WTC11 (cell line): ENCODE data around the gene RIPK3. TPM values are rescaled to one million over a fixed set of nuclear protein-coding genes. Genes with fewer than 3 reads are reported as not detected.

Source experiments
- ATAC-seq: fragments of 200-7000 bp; cut with Tn5 transposase; 2 replicates; pipeline ENCODE4 v1.10.0; 2021; ENCODE audit warnings: mild to moderate bottlenecking, moderate library complexity
- CTCF ChIA-PET: fragments of 300-600 bp; sonication (Branson Sonifier 250); formaldehyde crosslinking; loops from one replicate; lab custom pipeline; 2021; ENCODE audit warnings: antibody characterized with exemption; lab: Charles Lee
- POLR2A ChIA-PET: fragments of 350-600 bp; sonication (Branson Sonifier 250); formaldehyde crosslinking; loops from one replicate; lab custom pipeline; 2021; ENCODE audit warnings: antibody characterized with exemption; lab: Charles Lee
- DNase-seq: peaks from one replicate; pipeline ENCODE4 v3.0.0; 2021; ENCODE audit warnings: low spot score
- H3K27ac Mint-ChIP-seq: 2 replicates; pipeline ENCODE4 v1.8.0; 2021; ENCODE audit warnings: mixed read lengths
- H3K27me3 Mint-ChIP-seq: 2 replicates; pipeline ENCODE4 v1.8.0; 2021; ENCODE audit warnings: low read depth, mild to moderate bottlenecking, moderate library complexity, mixed read lengths
- H3K36me3 Mint-ChIP-seq: 2 replicates; pipeline ENCODE4 v1.8.0; 2021; ENCODE audit warnings: mixed read lengths
- H3K4me1 Mint-ChIP-seq: 2 replicates; pipeline ENCODE4 v1.8.0; 2022; ENCODE audit warnings: mixed read lengths
- H3K4me3 Mint-ChIP-seq: 2 replicates; pipeline ENCODE4 v1.8.0; 2021; ENCODE audit warnings: mild to moderate bottlenecking, moderate library complexity, mixed read lengths
- H3K9me3 Mint-ChIP-seq: 2 replicates; pipeline ENCODE4 v1.8.0; 2021; ENCODE audit warnings: mixed read lengths
- AFF4 ChIP-seq: sonication (generic); formaldehyde crosslinking; IDR thresholded peaks from 2 replicates; pipeline ENCODE4 v1.8.1; 2023; ENCODE audit warnings: mild to moderate bottlenecking, missing genetic modification reagents, borderline replicate concordance
- ATF2 ChIP-seq: sonication (generic); formaldehyde crosslinking; IDR thresholded peaks from 2 replicates; pipeline ENCODE4 v1.8.1; 2022; ENCODE audit warnings: low read depth, missing genetic modification reagents, borderline replicate concordance
- FOXJ3 ChIP-seq: sonication (generic); formaldehyde crosslinking; IDR thresholded peaks from 2 replicates; pipeline ENCODE4 v1.9.0; 2021; ENCODE audit warnings: missing genetic modification reagents, mild to moderate bottlenecking, borderline replicate concordance
- JAZF1 ChIP-seq: fragments of 250-450 bp; sonication (Bioruptor Pico); IDR thresholded peaks from 2 replicates; pipeline ENCODE4 v1.9.0; 2021; ENCODE audit warnings: moderate library complexity, mild to moderate bottlenecking, inconsistent platforms
- MLX ChIP-seq: sonication (generic); formaldehyde crosslinking; IDR thresholded peaks from 2 replicates; pipeline ENCODE4 v1.8.1; 2023; ENCODE audit warnings: mild to moderate bottlenecking, missing genetic modification reagents, moderate library complexity
- NFATC4 ChIP-seq: fragments of 250-450 bp; sonication (Bioruptor Pico); IDR thresholded peaks from 2 replicates; pipeline ENCODE4 v1.9.0; 2021; ENCODE audit warnings: mild to moderate bottlenecking
- NR1H2 ChIP-seq: sonication (generic); formaldehyde crosslinking; IDR thresholded peaks from 2 replicates; pipeline ENCODE4 v1.9.0; 2021; ENCODE audit warnings: mild to moderate bottlenecking, moderate library complexity, missing genetic modification reagents
- RELA ChIP-seq: sonication (generic); formaldehyde crosslinking; IDR thresholded peaks from 2 replicates; pipeline ENCODE4 v1.8.1; 2022; ENCODE audit warnings: missing genetic modification reagents, mild to moderate bottlenecking, borderline replicate concordance
- RORB ChIP-seq: fragments of 250-450 bp; sonication (Bioruptor Pico); IDR thresholded peaks from 2 replicates; pipeline ENCODE4 v1.9.0; 2021; ENCODE audit warnings: mild to moderate bottlenecking
- TEAD4 ChIP-seq: sonication (generic); formaldehyde crosslinking; IDR thresholded peaks from 2 replicates; pipeline ENCODE4 v1.8.0; 2022; ENCODE audit warnings: mild to moderate bottlenecking, missing genetic modification reagents
- USF1 ChIP-seq: sonication (generic); formaldehyde crosslinking; IDR thresholded peaks from 2 replicates; pipeline ENCODE4 v1.8.0; 2022; ENCODE audit warnings: mild to moderate bottlenecking, missing genetic modification reagents
- USF2 ChIP-seq: sonication (generic); formaldehyde crosslinking; IDR thresholded peaks from 2 replicates; pipeline ENCODE4 v1.8.1; 2023; ENCODE audit warnings: mild to moderate bottlenecking, missing genetic modification reagents, moderate library complexity
- ZBTB43 ChIP-seq: sonication (generic); formaldehyde crosslinking; IDR thresholded peaks from 2 replicates; pipeline ENCODE4 v1.8.1; 2023; ENCODE audit warnings: mild to moderate bottlenecking, missing genetic modification reagents
- ZNF219 ChIP-seq: sonication (generic); formaldehyde crosslinking; IDR thresholded peaks from 2 replicates; pipeline ENCODE4 v1.8.0; 2023; ENCODE audit warnings: missing genetic modification reagents, mild to moderate bottlenecking, borderline replicate concordance
- ZNF281 ChIP-seq: sonication (generic); formaldehyde crosslinking; IDR thresholded peaks from 2 replicates; pipeline ENCODE4 v1.8.0; 2023; ENCODE audit warnings: mild to moderate bottlenecking, missing genetic modification reagents
- total RNA-seq: library from RNA; stranded (reverse); gene quantifications from 3 replicates; pipeline ENCODE4 v1.2.3, GENCODE V29; 2021

RIPK3 gene
- total RNA-seq, 1 experiment from 2014 or later = 0.83 TPM

GRCh38 chr14:24369907-24370687 lies 30.3 kb upstream of the RIPK3 start:
- no peaks in the 10 kb centered on the region for H3K9me3 Mint-ChIP-seq
- TF ChIP-seq FOXJ3 (CRISPR knock-in tag) (no peak), AFF4 (CRISPR knock-in tag) (no peak), USF2 (CRISPR knock-in tag) (no peak), TEAD4 (CRISPR knock-in tag) (no peak), NFATC4 (CRISPR knock-in tag) (no peak), ATF2 (CRISPR knock-in tag) (no peak), MLX (no peak), USF1 (CRISPR knock-in tag) (no peak), RELA (CRISPR knock-in tag) (no peak), NR1H2 (no peak), RORB (CRISPR knock-in tag) (no peak), ZNF281 (CRISPR knock-in tag) (no peak), ZNF219 (CRISPR knock-in tag) (no peak), JAZF1 (no peak), ZBTB43 (no peak)
- peaks cover under 1% of the 10 kb centered on the region; the same call in 1 of the 2 replicates for H3K27me3 Mint-ChIP-seq
- H3K36me3 Mint-ChIP-seq = peaks cover 4% of the 10 kb centered on the region; the same call in 1 of the 2 replicates
- peaks cover 13% of the 10 kb centered on the region for H3K4me1 Mint-ChIP-seq
- DNase-seq = no peak
- no peak overlapping the region for H3K27ac Mint-ChIP-seq
- no peak for ATAC-seq
- ChIA-PET CTCF (interaction anchor here (0.9 to 3.7 kb wide), 7 partner anchors 20 to 66 kb away, joined by 3 to 29 read pairs (median 5); partner anchors contain the start of genes CBLN3, KHNYN and NYNRIN), POLR2A (interaction anchor here (1.3 kb wide), 1 partner anchor 62 kb away, joined by 6 read pairs; no protein-coding TSS in a partner anchor)
- H3K4me3 Mint-ChIP-seq = no peak overlapping the region
